ENCODE data around the gene STX16. TPM values are rescaled to one million over a fixed set of nuclear protein-coding genes. Genes with fewer than 3 reads are reported as not detected.

The STX16 gene
- total RNA-seq: 100 to 1,000 TPM; 108 to 109 TPM

DNA sequence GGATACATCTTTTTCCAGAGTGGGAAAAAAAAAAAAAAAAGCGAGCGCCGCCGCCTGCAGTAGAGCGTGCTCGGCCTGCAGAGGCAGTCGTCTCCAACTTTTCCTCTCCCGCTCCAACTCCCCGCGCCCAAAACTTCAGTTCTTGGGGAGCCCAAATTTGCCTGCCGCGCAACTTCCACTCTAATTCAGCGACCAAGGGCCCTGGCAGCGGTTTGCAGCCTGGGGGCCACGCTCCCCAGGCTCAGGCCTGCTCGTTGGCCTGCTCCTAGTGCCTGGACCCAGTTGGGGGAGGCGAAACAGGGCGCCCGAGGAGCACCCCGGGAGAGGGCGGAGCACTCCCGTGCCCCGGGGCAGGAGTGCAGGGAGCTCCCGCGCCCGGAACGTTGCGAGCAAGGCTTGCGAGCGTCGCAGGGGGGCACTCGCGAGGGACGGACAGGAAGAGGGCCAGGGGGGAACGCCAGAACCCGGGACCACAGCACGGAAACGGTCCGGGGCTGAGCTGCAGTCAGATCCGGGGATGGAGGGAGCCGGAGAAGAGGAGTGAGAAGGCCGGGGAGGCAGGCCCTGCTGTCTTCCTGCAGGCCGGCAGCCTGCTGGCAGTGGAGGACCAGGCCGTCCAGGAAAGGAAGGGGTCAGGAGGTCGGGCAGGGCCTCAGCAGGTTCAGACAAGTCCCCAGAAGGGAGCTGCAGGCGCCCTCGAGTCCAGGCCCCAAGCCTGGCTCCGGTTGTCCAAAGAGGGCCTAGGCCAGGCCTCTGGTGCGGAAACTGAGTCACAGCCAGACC is at the start of gene STX16:
STX16 (plus strand) TSS at position 508 of the 783 bp plus-strand sequence. CDS start 724 bp downstream, outside the sequence.
- ATAC-seq: peak; percentile 86
- H3K4me1 Mint-ChIP-seq (ENCODE audit: low read depth): peaks cover 14% of the 10 kb centered on the region
- CTCF ChIA-PET: interaction anchor here (0.6 to 3.3 kb wide), 20 partner anchors 8 to 415 kb away, joined by 3 to 24 read pairs (median 4); partner anchors contain the start of gene GNAS-AS1
- no peaks in the 10 kb centered on the region for H3K27me3 Mint-ChIP-seq
- H3K36me3 Mint-ChIP-seq (ENCODE audit: low read depth): peaks cover 29% of the 10 kb centered on the region
- H3K27ac Mint-ChIP-seq: peak within 1 kb of the TSS; percentile 95
- peak; percentile 90 for DNase-seq
- peak within 1 kb of the TSS; percentile 93 for H3K4me3 Mint-ChIP-seq
- no peaks in the 10 kb centered on the region for H3K9me3 Mint-ChIP-seq
- TF ChIP-seq CTCF (IDR thresholded peaks at IDR 0.05): peak; percentile 89
- intact Hi-C loops (cut with micrococcal nuclease): loop anchor here (5.0 kb wide), 3 partner anchors 41 to 414 kb away; partner anchors contain the start of genes NPEPL1 and RAB22A
- POLR2A ChIA-PET: interaction anchor here (0.9 to 3.0 kb wide), 20 partner anchors 8 to 381 kb away, joined by 3 to 16 read pairs (median 5); partner anchors contain the start of genes ATP5F1E, GNAS and NPEPL1

DNA sequence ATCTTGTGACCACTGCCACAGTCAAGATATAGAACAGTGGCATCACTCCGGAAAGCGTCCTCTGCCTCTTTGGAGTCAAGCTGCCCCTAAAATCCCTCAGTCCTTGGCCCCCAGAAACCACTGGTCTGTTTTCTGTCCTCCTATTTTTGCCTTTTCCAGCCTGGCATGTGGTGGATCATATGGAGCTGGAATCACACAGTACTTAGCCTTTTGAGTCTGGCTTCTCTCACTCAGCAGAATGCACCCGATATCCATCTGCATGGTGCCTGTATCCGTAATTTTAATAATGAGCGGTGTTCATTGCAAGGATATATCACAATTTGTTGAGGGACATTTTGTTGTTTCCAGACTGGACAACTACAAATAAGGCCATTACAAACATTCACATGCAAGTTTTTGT is 49.0 kb upstream of the STX16 start:
- TF ChIP-seq CTCF (IDR thresholded peaks at IDR 0.05): no peak
- H3K9me3 Mint-ChIP-seq: no peaks in the 10 kb centered on the region
- intact Hi-C loops (cut with micrococcal nuclease): no loop called here
- ATAC-seq (no peak), DNase-seq (no peak)
- ChIA-PET CTCF (no interaction called here), POLR2A (no interaction called here)
- H3K36me3 Mint-ChIP-seq (ENCODE audit: low read depth): no peaks in the 10 kb centered on the region
- peaks cover 1% of the 10 kb centered on the region for H3K27me3 Mint-ChIP-seq
- no peak overlapping the region for H3K27ac Mint-ChIP-seq
- H3K4me3 Mint-ChIP-seq: no peak overlapping the region
- no peaks in the 10 kb centered on the region for H3K4me1 Mint-ChIP-seq (ENCODE audit: low read depth)

- no peak overlapping the region for H3K27ac Mint-ChIP-seq
- no peaks in the 10 kb centered on the region for H3K4me1 Mint-ChIP-seq (ENCODE audit: low read depth)
- no peak overlapping the region for H3K4me3 Mint-ChIP-seq
- no peaks in the 10 kb centered on the region for H3K27me3 Mint-ChIP-seq
- ATAC-seq: no peak
- H3K9me3 Mint-ChIP-seq: no peaks in the 10 kb centered on the region
- POLR2A ChIA-PET: no interaction called here
- no peak for DNase-seq
- CTCF ChIA-PET: interaction anchor here (1.3 kb wide), 1 partner anchor 18 kb away, joined by 3 read pairs; no protein-coding TSS in a partner anchor
- H3K36me3 Mint-ChIP-seq (ENCODE audit: low read depth): no peaks in the 10 kb centered on the region
- TF ChIP-seq CTCF (IDR thresholded peaks at IDR 0.05): no peak
- intact Hi-C loops (cut with micrococcal nuclease): no loop called here
Observed at GRCh38 chr20:58603721-58604120, 47.4 kb upstream of the STX16 start.

DNA sequence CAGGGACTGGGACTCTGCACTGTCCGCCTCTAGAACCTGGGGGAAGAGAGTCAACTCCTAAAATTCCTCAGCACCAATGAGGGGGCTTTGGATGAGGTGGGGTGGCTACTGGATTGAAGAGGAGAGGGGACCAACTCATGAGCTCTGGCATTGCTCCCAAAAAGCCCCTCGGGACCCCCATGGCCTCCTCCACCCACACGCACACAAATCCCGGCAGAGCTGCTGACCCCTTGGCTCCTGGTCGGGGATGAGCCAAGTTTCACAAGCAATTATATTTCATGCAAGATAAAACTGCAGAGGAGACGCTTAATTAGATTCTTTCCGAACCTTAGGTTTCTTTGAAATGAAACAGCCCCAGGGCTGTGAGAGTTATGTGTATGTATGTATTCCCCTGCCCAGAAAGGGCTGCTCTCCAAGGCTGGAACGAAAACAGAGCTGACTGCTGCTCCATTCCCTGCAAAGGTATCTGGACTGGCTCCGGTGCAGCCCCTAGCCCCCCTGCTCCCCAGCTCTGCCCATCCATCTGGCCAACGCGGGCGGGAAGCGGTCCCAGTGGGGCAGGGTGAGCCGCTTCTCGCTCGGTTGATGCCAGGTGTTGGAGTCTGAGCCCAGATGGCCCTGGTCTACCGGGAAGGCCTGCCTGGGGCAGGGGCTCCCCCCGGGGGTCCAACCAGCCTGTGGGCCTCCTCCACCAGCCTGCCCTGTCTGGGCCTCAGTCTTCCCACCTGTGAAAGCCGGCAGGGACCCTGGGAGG is 46.8 kb upstream of the STX16 start:
- TF ChIP-seq CTCF (IDR thresholded peaks at IDR 0.05): no peak
- no peaks in the 10 kb centered on the region for H3K27me3 Mint-ChIP-seq
- CTCF ChIA-PET: no interaction called here
- DNase-seq (no peak), ATAC-seq (no peak)
- POLR2A ChIA-PET: no interaction called here
- no peaks in the 10 kb centered on the region for H3K4me1 Mint-ChIP-seq (ENCODE audit: low read depth)
- H3K9me3 Mint-ChIP-seq: no peaks in the 10 kb centered on the region
- no peak overlapping the region for H3K4me3 Mint-ChIP-seq
- no peaks in the 10 kb centered on the region for H3K36me3 Mint-ChIP-seq (ENCODE audit: low read depth)
- no peak overlapping the region for H3K27ac Mint-ChIP-seq
- intact Hi-C loops (cut with micrococcal nuclease): no loop called here

Measured in activated CD8-positive, alpha-beta T cell treated with anti-CD3 and anti-CD28 coated beads for 36 hours (primary cell).